CD4-positive, CD25-positive, alpha-beta regulatory T cell (primary cell): Measurements from ENCODE around the gene TMEM185B. TPM values are rescaled to one million over a fixed set of nuclear protein-coding genes. Genes with fewer than 3 reads are reported as not detected.
A peak's percentile ranks its signal among the peaks of the same experiment; 100 is the strongest.

ENCODE experiments used
- ATAC-seq, 2 donors: fragments of 150-1000 bp; cut with Tn5 transposase; one replicate each; pipeline ENCODE4 v1.10.0; 2021; ENCODE audit warnings: low read depth in 2 of 2, moderate number of reproducible peaks in 2 of 2, moderate library complexity in 1 of 2
- DNase-seq, 3 donors: peaks; one replicate each; pipeline versions ENCODE4 v3.0.0 to v3.0.0-alpha.2; 2012 to 2022; ENCODE audit warnings: mixed read lengths in 1 of 3
- H3K27ac ChIP-seq: one replicate; pipeline ENCODE4 v1.7.0; 2013; ENCODE audit warnings: mild to moderate bottlenecking, low read length; ENCODE audit not compliant: insufficient read depth, poor library complexity, severe bottlenecking
- H3K27me3 ChIP-seq: one replicate; pipeline ENCODE4 v1.7.0; 2013; ENCODE audit warnings: low read length; ENCODE audit not compliant: control insufficient read depth, insufficient read depth
- H3K36me3 ChIP-seq: one replicate; pipeline ENCODE4 v1.7.0; 2013; ENCODE audit warnings: mild to moderate bottlenecking, low read length, moderate library complexity; ENCODE audit not compliant: control insufficient read depth, insufficient read depth
- H3K4me1 ChIP-seq: 2 replicates; pipeline ENCODE4 v1.7.0; 2013; ENCODE audit warnings: mild to moderate bottlenecking, low read length; ENCODE audit not compliant: insufficient read depth, control insufficient read depth, poor library complexity, severe bottlenecking
- H3K4me3 ChIP-seq: one replicate; pipeline ENCODE4 v1.7.0; 2013; ENCODE audit warnings: low read depth, mild to moderate bottlenecking, low read length, moderate library complexity
- H3K9me3 ChIP-seq, 2 experiments: 1 replicate in 1 of 2; 2 replicates in 1 of 2; pipeline ENCODE4 v1.7.0; 2013; ENCODE audit warnings: low read length in 2 of 2, mild to moderate bottlenecking in 1 of 2, moderate library complexity in 1 of 2; ENCODE audit not compliant: control insufficient read depth in 2 of 2
- H3K27ac Mint-ChIP-seq, 3 donors: one replicate each; pipeline ENCODE4 v1.8.0; 2020 to 2022; ENCODE audit warnings: mild to moderate bottlenecking in 3 of 3, mixed read lengths in 3 of 3, moderate library complexity in 2 of 3
- H3K27me3 Mint-ChIP-seq: one replicate; pipeline ENCODE4 v1.8.0; 2022; ENCODE audit warnings: mild to moderate bottlenecking, mixed read lengths
- H3K36me3 Mint-ChIP-seq: one replicate; pipeline ENCODE4 v1.8.0; 2020; ENCODE audit warnings: mixed read lengths
- H3K4me1 Mint-ChIP-seq, 4 donors: one replicate each; pipeline ENCODE4 v1.8.0; 2020 to 2022; ENCODE audit warnings: mixed read lengths in 4 of 4, mild to moderate bottlenecking in 1 of 4
- H3K4me3 Mint-ChIP-seq, 4 donors: one replicate each; pipeline ENCODE4 v1.8.0; 2020 to 2022; ENCODE audit warnings: mild to moderate bottlenecking in 4 of 4, mixed read lengths in 4 of 4, moderate library complexity in 3 of 4
- H3K9me3 Mint-ChIP-seq, 7 donors: one replicate each; pipeline ENCODE4 v1.8.0; 2020 to 2022; ENCODE audit warnings: mixed read lengths in 7 of 7, mild to moderate bottlenecking in 3 of 7, moderate library complexity in 2 of 7
- polyA plus RNA-seq, 4 donors: library from polyadenylated mRNA; unstranded; fragments of 300-500 nt; fragmentation: Illumina TruSeq; gene quantifications; one replicate each; pipeline ENCODE4 v1.2.3, GENCODE V29; 2021
- total RNA-seq: library from RNA; stranded (reverse); gene quantifications from one replicate; pipeline ENCODE4 v1.2.3, GENCODE V29; 2022

Gene TMEM185B
- total and polyA plus RNA-seq, 5 donors from 2014 or later = 15.6 to 23.3 (median 17.7) TPM

DNA sequence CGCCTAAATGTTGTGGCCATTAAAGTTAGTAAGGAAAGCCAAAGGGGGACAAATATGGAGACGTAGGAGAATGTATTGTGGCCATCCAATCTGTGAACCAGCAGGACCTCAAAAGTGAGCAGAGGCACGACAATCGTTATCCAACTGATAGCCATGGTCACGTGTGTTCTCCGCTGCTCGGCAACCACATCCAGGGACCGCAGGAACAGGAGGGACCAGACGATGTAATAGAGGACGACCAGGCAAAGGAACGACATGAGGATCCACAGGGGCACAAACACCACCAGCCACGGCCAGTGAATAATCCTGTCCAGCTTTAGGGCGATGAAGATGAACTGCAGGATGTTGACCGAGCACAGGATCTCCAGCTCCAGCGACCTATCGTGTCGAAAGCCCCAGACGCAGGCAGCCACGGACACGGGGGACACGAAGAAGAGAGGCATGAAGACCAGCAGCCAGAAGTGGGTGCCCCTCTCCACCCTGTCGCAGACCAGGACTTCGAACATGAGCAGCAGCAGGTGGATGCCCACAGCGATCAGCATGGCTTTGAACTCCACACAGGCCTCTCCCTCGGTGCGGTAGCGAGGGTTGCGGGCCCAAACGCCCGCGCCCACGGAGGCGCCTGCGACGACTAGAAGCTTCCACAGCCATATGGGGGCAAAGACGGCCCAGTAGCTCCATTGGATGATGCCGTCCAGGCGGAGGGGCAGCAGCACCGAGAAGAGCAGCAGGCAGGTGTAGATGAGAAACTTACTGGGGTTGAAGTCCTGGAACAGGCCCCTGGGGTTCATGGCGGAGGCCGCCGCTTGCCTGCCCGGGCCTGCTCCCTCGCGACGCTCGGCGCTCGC lies 790 bp downstream of the TMEM185B start:
- H3K4me3 Mint-ChIP-seq = peak overlapping the region; percentile 81 to 93 (median 88)
- H3K4me1 ChIP-seq = peaks cover 34% of the 10 kb centered on the region
- peaks cover 18% of the 10 kb centered on the region for H3K36me3 Mint-ChIP-seq
- H3K27ac Mint-ChIP-seq = peak overlapping the region; percentile 83 to 96 (median 93)
- peaks cover 7 to 55% (median 47%) of the 10 kb centered on the region in 4 donors for H3K4me1 Mint-ChIP-seq
- ATAC-seq = no peak
- H3K9me3 ChIP-seq = no peaks in the 10 kb centered on the region
- H3K36me3 ChIP-seq = peaks cover 13% of the 10 kb centered on the region
- H3K9me3 Mint-ChIP-seq = peaks cover 0 to 5% (median 0%) of the 10 kb centered on the region in 7 donors
- H3K4me3 ChIP-seq = no peak overlapping the region
- peak overlapping the region; percentile 89 for H3K27ac ChIP-seq
- H3K27me3 Mint-ChIP-seq = no peaks in the 10 kb centered on the region
- no peaks in the 10 kb centered on the region for H3K27me3 ChIP-seq
- DNase-seq = no peak

DNA sequence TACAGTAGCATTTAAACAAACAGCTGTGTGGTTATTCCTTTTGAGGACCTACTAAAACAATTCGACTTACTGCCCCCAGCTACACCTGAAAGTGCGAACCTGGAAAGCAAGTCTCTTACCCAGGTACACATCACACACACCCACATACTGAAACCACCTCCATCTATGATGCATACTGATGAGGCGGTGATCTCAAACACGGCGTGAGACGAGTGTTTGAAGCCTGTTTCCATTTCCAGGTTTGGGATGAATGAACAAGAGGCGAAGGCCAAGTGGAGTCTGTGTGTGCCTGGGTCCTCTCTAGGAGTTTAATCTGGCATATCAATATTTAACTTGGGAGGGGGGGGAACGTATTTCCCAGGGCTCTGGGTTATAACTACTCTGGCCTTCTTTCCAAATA lies 1.6 kb downstream of the TMEM185B start:
- peak overlapping the region in 2 of 3 donors; percentile 56 to 93 for H3K27ac Mint-ChIP-seq

DNA sequence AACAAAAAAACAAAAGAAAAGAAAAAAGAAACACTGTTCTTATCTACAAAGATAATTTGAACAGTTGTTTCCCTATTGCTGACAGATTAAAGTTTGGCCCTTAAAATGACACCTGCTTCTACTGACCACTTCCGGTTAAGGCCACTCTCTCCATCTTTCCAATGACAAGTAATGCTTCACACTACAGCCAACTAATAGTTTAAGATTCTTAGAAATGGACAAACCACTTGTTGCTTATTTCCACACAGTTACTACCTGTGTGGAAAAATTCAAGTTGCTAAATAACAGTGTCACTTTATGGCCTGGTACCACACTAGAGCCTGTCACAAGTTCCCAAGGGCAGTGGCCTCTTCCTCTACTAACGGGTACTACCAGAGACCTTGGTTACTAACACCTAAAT lies 2.4 kb downstream of the TMEM185B start:
- Histone ChIP-seq H3K4me1 (peaks cover 31% of the 10 kb centered on the region), H3K36me3 (peaks cover 13% of the 10 kb centered on the region), H3K9me3 (no peaks in the 10 kb centered on the region), H3K27ac (no peak overlapping the region), H3K4me3 (no peak overlapping the region), H3K27me3 (no peaks in the 10 kb centered on the region)
- H3K4me3 Mint-ChIP-seq = peak overlapping the region; percentile 14 to 91 (median 74)
- peak overlapping the region; percentile 42 to 74 (median 56) for H3K27ac Mint-ChIP-seq
- H3K27me3 Mint-ChIP-seq = no peaks in the 10 kb centered on the region
- H3K4me1 Mint-ChIP-seq = peaks cover 14 to 56% (median 44%) of the 10 kb centered on the region in 4 donors
- peaks cover 0 to 10% (median 2%) of the 10 kb centered on the region in 7 donors for H3K9me3 Mint-ChIP-seq
- DNase-seq (no peak), ATAC-seq (no peak)
- peaks cover 22% of the 10 kb centered on the region for H3K36me3 Mint-ChIP-seq

More for the DNA sequence above, 1.6 kb downstream of the TMEM185B start:
- peaks cover 21% of the 10 kb centered on the region for H3K36me3 Mint-ChIP-seq
- peaks cover 13 to 62% (median 47%) of the 10 kb centered on the region in 4 donors for H3K4me1 Mint-ChIP-seq
- peaks cover 0 to 8% (median 1%) of the 10 kb centered on the region in 7 donors for H3K9me3 Mint-ChIP-seq
- no peaks in the 10 kb centered on the region for H3K27me3 ChIP-seq
- H3K4me3 Mint-ChIP-seq = peak overlapping the region; percentile 61 to 93 (median 86)
- no peak overlapping the region for H3K4me3 ChIP-seq
- peaks cover 31% of the 10 kb centered on the region for H3K4me1 ChIP-seq
- no peak overlapping the region for H3K27ac ChIP-seq
- no peak for DNase-seq
- ATAC-seq = no peak
- H3K27me3 Mint-ChIP-seq = no peaks in the 10 kb centered on the region
- no peaks in the 10 kb centered on the region for H3K9me3 ChIP-seq
- H3K36me3 ChIP-seq = peaks cover 13% of the 10 kb centered on the region

DNA sequence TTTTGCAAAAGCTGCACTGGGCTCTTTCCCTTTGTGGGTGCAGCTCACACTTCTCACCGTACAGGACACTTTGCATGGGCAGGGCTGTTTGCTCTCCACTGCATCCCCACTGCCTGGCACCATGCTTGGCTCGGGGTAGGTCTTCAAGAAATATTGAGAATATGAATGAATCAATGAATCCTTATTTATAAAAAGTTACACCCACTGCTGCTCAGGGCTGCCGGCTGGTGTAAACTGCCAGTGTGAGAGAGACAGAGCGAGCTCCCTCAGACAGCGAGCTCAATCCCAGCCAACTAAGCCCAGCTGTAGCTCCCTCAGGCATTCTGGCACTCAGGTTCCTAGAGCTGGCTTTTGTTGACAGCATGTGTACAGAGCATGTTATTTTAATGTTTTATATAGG lies 3.4 kb downstream of the TMEM185B start:
- H3K36me3 Mint-ChIP-seq = peaks cover 22% of the 10 kb centered on the region
- H3K4me3 Mint-ChIP-seq = peak overlapping the region in 1 of 4 donors; percentile 91
- peaks cover 13% of the 10 kb centered on the region for H3K36me3 ChIP-seq
- H3K4me1 ChIP-seq = peaks cover 31% of the 10 kb centered on the region
- DNase-seq (no peak), ATAC-seq (no peak)
- H3K27ac ChIP-seq = no peak overlapping the region
- H3K4me1 Mint-ChIP-seq = peaks cover 14 to 49% (median 41%) of the 10 kb centered on the region in 4 donors
- H3K9me3 ChIP-seq = no peaks in the 10 kb centered on the region
- no peaks in the 10 kb centered on the region for H3K27me3 Mint-ChIP-seq
- H3K4me3 ChIP-seq = no peak overlapping the region
- H3K9me3 Mint-ChIP-seq = peaks cover 0 to 10% (median 2%) of the 10 kb centered on the region in 7 donors
- H3K27ac Mint-ChIP-seq = peak overlapping the region in 1 of 3 donors; percentile 84
- no peaks in the 10 kb centered on the region for H3K27me3 ChIP-seq

DNA sequence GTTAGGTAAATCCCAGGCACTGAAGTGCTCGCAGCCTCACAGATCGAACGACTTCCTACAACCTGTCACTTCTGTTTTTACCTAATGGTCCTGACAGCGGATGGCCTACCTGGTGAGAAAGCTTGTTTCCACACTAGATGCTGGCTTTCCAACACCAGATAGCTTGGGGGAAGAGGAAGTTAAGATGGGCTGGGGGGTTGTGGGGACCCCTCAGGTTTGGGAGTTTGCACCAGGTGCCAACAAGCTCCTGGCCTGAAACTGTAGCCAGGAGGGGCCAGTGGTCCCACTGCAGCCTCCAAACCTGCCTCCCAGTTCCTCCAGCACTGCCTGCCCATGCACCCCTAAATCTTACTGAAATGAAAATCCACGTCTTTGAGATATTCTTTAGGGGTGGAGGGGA lies 3.9 kb downstream of the TMEM185B start:
- ATAC-seq (no peak), DNase-seq (no peak)
- H3K9me3 ChIP-seq = no peaks in the 10 kb centered on the region
- H3K27ac ChIP-seq = no peak overlapping the region
- peaks cover 30% of the 10 kb centered on the region for H3K4me1 ChIP-seq
- Mint-ChIP-seq H3K4me1 (peaks cover 14 to 44% (median 37%) of the 10 kb centered on the region in 4 donors), H3K27me3 (no peaks in the 10 kb centered on the region), H3K36me3 (peaks cover 22% of the 10 kb centered on the region), H3K9me3 (peaks cover 0 to 10% (median 2%) of the 10 kb centered on the region in 7 donors), H3K4me3 (peak overlapping the region in 1 of 4 donors; percentile 8), H3K27ac (no peak overlapping the region)
- H3K36me3 ChIP-seq = peaks cover 13% of the 10 kb centered on the region
- no peaks in the 10 kb centered on the region for H3K27me3 ChIP-seq
- H3K4me3 ChIP-seq = no peak overlapping the region

DNA sequence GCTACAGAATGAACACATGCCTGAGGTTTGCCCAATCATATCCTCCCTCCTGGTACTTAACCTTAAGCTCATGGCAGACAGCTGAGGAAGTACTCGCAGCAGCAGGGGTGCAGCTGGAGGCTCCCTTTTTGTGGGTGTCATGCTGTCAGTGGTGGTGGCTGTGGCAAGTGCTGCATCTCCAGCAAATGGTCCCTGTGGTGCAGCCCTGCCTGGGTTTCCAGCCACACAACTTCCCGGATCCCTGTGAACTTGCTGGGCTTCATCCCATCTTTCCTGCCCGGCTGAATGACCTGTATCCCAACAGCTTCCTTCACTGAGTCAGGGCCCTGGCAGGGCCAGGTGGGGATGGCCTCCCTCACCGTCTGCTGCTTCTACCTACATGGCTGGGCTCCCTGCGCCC lies 5.0 kb downstream of the TMEM185B start:
- peaks cover 13% of the 10 kb centered on the region for H3K36me3 ChIP-seq

DNA sequence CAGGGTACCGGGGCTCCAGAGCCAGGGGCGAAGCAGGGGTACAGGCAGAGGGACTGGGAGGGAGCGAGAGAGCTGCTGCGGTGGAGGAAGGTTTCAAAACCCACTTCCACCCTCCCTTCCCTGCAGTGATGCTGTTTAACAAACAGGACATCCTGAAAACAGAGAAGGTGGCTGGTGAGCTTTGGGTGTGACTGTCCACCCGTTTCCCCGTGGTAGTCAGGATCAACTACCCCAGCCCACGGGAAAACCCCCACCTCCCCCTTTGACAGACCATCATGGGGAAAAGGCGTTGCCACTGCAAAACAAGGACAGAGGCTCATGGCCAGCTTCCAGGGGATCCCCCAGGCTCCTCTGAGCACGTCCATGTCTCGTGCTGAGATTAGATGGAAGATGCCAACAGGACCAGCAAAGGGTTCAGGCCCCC lies 12.9 kb downstream of the TMEM185B start:
- Histone ChIP-seq H3K9me3 (no peaks in the 10 kb centered on the region), H3K27ac (no peak overlapping the region), H3K27me3 (no peaks in the 10 kb centered on the region), H3K36me3 (no peaks in the 10 kb centered on the region), H3K4me1 (no peaks in the 10 kb centered on the region), H3K4me3 (no peak overlapping the region)
- ATAC-seq (peak in 1 of 2 donors; percentile 35), DNase-seq (peak in 1 of 3 donors; percentile 46)
- Mint-ChIP-seq H3K27ac (peak overlapping the region in 2 of 3 donors; percentile 63 to 77), H3K36me3 (peaks cover 7% of the 10 kb centered on the region), H3K4me3 (no peak overlapping the region), H3K27me3 (no peaks in the 10 kb centered on the region), H3K4me1 (peaks cover 0 to 7% (median 3%) of the 10 kb centered on the region in 4 donors), H3K9me3 (no peaks in the 10 kb centered on the region)

More for the DNA sequence above, 5.0 kb downstream of the TMEM185B start:
- Histone ChIP-seq H3K9me3 (no peaks in the 10 kb centered on the region), H3K27me3 (no peaks in the 10 kb centered on the region), H3K4me3 (no peak overlapping the region), H3K4me1 (peaks cover 19% of the 10 kb centered on the region), H3K27ac (no peak overlapping the region)
- DNase-seq = no peak
- Mint-ChIP-seq H3K27ac (no peak overlapping the region), H3K4me1 (peaks cover 14 to 43% (median 29%) of the 10 kb centered on the region in 4 donors), H3K4me3 (no peak overlapping the region), H3K36me3 (peaks cover 22% of the 10 kb centered on the region), H3K27me3 (no peaks in the 10 kb centered on the region), H3K9me3 (peaks cover 0 to 10% (median 2%) of the 10 kb centered on the region in 7 donors)
- ATAC-seq = no peak
